HG03045 (cell line): ENCODE measurements around the gene ATN1.

Source experiments
- ATAC-seq: cut with Tn5 transposase; IDR thresholded peaks from one replicate; pipeline ENCODE4 v1.9.1; 2021; ENCODE audit warnings: mild to moderate bottlenecking, moderate library complexity; ENCODE audit not compliant: unreplicated experiment

ATN1 gene

DNA sequence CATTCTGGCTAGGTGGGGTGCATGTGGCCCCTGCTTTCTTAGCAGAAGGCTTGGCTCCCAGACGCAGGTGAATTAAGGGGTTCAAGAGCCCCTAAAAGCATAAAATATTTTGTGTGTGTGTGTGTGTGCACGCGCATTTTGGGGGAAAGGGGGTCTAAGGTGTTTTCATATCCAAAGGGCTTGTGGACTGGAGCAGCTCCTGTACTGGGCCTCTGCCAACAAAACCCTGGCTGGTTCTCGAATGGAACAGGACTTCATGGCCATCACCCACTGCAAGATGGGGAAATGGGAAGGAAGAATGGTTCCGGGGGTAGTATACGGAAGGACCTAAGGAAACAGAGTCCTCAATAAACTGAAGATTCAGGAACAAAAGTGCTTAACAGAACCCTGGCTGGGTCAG, 3.9 kb upstream of the ATN1 start:
- no peak for ATAC-seq

DNA sequence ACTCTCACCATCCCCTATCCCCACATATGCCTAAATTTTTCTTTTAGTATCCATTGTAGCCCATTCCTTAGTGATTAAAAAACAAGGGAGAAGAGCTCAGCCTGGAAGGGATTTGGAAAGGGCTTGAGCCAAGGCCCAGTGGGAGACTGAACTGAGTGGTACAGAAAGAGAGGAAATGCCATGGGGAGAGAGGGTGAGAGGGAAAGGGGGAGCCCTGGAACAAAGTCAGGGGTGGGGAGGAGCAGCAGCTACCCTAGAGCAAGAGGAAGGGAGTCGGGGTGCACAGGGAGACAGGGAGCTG, 2.6 kb upstream of the ATN1 start:
- no peak for ATAC-seq

DNA sequence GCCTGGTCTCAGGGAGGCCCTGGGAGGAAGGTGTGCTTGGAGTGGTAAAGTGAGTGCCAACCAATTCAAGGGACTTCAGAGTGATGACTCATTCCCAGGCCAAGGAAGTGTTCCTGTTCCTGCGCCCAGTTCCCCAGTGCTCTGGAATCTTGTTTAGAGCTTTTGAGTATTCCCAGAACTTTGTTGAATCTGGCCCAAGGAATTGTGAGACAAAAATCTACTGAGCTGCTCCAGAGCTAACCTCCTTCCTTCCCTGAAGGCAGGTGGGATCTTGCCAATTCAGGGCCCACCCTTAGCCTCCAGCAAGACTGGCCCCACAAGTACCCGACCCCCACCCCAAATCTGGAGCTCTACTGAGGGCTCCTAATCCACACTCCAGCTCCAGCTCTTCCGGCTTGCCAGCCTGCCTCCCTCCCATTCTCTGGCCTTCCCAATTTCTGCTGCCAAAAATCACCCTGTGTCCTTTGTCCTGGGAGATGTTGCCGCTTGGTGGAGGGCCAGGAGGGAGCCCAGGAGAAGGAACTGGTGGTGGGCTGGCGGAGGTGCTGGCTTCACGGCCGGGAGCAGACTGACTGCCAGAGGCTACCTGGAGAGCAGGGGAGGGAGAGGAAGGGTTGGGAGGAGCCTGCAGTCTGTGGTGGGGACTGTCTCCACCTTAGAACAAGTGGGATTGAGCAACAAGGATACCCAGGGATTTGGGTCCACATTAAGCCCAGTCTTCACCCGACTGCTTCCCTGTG, 2.0 kb upstream of the ATN1 start:
- no peak for ATAC-seq

DNA sequence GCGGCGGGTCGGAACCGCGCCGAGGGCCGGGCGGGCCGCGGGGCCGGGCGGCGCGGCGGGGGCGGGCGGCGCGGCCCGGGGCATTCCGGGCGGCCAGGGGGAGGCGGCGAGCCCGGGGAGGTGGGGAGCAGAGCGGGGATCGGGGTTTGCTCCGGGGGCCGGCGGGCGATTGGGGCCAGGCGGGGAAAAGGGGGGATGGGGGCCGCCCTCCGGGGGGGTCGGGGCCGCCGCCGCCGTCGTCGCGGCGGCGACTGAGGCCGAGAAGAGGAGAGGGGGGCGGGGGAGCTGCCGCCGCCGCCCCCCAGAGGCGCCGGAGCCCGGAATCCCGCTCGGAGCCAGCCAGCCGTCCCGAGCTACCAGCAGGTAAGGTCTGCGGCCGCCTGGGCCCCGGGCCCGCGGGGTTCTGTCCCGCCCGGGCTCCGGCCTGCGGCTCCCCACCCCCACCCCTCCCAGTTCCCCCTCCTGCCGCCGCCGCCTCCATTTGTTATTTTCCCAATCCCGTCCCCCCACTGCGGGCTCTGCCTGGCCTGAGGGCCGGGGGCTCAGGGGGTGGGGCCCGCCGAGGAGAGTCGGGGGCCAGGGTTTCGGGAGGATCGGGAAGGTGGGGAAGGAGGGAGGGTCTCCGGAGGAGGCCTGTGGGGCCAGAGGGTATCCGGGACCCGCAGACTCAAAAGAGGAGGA, 403 bp downstream of the ATN1 start:
- no peak for ATAC-seq

DNA sequence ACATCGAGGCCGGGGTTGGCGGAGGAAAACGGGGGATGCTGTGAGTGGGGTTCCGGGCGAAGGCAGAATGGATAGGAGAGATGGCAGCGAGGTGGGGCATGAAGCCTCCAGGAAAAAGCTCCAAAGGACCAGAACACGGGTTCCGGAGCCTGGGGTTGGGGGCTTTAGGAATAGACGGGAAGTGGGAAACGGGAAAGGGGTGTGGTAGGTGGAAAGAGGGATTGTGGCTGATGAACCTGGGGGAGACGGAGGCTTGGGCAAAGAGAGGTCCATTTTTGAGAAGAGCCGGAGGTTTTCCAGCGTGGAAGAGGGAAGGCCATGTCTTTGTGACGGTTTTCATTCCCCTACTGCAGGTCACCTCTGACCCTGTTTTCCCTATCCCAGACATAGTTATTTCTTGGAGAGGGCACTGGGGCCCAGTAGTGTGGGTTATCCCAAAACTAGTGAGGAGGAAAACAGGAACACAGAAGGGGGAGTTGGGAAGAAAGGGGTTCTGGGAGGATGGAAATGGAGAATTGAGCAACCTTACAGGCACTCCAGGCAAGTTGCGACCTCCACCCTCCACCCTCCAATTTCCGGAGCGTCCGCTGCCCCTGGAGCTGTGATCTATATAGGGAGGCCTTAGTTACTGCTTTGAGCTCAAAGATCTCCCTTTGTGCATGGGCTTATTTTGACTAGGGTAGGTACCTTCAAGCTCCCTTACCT, 1.1 kb downstream of the ATN1 start:
- ATAC-seq: no peak

DNA sequence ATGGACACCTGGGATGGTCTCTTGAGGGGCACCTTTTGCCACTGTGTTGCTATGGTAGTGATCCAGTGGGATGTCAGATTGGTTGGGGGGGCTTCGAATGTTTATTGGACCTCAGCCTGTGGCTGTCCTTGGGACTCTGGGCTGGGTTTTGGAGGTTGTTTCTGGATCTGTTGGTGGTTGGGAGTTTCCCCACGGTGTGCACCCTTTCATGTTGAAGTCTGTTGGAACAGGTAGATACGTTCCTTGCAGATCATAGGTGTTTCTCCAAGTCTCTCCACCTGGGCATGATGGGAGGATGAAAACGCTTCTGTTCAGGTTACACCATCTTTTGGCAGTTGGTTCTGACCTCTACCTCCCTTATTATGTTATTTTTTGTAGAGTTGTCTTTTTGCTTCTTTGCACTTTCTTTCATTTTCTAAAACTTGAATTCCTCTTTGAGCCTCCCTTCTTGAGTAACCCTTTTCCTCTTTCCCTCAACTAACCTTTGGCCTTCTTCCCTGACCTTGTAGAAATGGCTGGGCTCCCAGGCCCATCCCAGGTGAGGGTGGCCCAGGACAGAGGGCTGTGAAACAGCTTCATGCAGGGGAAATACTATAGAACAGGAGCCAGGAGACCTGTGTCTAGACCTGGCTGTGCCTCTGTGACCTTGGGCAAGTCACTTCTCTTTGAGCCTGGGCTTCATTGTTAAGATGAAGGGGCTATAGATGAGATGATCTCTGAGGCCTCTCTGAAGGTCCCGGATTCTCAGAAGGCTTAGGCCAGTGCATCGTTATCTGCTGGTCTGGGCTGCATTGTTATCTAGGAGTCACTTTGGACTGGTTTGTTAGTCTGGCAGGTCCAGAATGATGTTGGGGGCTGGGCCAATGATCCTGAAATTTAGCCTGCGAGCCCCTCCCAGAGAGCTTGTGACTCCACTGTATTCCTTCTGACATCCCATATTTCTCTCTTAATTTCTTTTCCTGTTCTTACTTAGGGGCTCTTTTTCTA, 2.0 kb downstream of the ATN1 start:
- ATAC-seq: no peak

DNA sequence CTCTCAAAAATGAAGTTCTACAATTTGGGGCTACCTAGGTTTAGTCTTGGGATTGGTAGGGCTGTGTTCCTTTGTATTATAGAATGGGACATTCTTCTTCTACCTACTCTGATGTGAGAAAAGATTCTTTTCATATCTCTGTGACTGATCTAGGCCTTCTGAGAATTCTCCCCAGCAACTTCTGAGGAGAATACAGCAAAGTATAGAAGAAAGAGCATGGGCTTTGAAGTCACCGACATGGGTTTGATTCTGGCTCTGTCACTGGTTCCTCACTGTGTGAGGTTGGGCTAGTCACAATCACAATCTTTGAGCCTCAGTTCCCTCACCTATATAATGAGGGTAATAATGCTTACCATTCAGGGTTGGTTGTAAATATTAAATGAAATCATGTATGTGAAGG, 5.0 kb downstream of the ATN1 start:
- no peak for ATAC-seq

DNA sequence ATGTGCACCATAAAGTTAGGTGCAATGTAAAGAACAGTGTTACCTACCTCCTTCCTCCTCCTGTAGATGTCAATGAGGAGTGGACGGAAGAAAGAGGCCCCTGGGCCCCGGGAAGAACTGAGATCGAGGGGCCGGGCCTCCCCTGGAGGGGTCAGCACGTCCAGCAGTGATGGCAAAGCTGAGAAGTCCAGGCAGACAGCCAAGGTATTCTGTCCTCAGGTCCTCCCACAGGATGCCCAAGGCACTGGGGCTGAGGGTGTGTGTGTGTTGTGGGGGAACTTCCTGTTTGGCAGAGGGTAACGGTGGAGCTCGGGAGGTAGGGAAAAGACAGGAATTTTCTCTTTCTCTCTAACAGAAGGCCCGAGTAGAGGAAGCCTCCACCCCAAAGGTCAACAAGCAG, 6.4 kb downstream of the ATN1 start:
- no peak for ATAC-seq

DNA sequence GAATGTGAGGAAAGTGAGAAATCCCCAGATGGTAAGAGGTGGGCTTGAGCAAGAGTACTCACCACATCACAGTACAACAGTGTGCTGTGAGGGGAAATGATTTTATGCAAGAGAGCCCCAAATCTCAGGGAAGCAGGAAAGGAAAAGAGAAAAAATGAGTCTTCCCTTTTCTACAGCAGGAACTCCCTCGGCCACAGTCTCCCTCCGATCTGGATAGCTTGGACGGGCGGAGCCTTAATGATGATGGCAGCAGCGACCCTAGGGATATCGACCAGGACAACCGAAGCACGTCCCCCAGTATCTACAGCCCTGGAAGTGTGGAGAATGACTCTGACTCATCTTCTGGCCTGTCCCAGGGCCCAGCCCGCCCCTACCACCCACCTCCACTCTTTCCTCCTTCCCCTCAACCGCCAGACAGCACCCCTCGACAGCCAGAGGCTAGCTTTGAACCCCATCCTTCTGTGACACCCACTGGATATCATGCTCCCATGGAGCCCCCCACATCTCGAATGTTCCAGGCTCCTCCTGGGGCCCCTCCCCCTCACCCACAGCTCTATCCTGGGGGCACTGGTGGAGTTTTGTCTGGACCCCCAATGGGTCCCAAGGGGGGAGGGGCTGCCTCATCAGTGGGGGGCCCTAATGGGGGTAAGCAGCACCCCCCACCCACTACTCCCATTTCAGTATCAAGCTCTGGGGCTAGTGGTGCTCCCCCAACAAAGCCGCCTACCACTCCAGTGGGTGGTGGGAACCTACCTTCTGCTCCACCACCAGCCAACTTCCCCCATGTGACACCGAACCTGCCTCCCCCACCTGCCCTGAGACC, 7.8 kb downstream of the ATN1 start:
- no peak for ATAC-seq

DNA sequence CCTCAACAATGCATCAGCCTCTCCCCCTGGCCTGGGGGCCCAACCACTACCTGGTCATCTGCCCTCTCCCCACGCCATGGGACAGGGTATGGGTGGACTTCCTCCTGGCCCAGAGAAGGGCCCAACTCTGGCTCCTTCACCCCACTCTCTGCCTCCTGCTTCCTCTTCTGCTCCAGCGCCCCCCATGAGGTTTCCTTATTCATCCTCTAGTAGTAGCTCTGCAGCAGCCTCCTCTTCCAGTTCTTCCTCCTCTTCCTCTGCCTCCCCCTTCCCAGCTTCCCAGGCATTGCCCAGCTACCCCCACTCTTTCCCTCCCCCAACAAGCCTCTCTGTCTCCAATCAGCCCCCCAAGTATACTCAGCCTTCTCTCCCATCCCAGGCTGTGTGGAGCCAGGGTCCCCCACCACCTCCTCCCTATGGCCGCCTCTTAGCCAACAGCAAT, 8.5 kb downstream of the ATN1 start:
- no peak for ATAC-seq

DNA sequence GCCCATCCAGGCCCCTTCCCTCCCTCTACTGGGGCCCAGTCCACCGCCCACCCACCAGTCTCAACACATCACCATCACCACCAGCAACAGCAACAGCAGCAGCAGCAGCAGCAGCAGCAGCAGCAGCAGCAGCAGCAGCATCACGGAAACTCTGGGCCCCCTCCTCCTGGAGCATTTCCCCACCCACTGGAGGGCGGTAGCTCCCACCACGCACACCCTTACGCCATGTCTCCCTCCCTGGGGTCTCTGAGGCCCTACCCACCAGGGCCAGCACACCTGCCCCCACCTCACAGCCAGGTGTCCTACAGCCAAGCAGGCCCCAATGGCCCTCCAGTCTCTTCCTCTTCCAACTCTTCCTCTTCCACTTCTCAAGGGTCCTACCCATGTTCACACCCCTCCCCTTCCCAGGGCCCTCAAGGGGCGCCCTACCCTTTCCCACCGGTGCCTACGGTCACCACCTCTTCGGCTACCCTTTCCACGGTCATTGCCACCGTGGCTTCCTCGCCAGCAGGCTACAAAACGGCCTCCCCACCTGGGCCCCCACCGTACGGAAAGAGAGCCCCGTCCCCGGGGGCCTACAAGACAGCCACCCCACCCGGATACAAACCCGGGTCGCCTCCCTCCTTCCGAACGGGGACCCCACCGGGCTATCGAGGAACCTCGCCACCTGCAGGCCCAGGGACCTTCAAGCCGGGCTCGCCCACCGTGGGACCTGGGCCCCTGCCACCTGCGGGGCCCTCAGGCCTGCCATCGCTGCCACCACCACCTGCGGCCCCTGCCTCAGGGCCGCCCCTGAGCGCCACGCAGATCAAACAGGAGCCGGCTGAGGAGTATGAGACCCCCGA, 9.1 kb downstream of the ATN1 start:
- ATAC-seq: peak; percentile 20

DNA sequence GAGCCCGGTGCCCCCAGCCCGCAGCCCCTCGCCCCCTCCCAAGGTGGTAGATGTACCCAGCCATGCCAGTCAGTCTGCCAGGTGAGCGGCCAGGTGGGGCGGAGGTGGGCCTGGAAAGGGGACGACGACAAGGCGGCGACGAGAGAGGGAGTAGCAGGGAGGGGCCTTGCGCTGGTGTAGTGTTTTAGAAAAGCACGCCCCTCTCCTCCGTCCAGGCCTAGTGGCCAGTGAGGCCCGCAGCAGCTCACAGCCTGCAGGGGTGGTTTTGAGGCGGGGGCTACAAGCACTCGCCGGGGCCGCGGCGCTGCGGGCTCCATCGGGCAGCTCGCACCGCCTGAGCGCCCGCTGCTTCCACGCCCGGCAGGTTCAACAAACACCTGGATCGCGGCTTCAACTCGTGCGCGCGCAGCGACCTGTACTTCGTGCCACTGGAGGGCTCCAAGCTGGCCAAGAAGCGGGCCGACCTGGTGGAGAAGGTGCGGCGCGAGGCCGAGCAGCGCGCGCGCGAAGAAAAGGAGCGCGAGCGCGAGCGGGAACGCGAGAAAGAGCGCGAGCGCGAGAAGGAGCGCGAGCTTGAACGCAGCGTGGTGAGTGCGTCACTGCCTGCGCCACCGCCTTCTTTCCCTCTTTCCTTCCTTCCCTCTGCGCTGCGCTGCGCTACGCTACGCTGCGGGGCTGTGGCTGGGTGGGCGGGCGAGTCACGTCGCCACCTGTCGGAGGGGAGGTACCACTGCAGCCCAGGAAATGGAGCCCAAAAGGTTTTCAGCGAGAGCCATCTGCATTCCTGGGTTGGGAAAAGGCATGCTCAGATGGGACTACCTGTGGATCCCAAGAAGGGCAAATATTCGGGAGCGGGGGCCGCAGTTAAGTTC, 10.0 kb downstream of the ATN1 start:
- ATAC-seq: peak; percentile 85

DNA sequence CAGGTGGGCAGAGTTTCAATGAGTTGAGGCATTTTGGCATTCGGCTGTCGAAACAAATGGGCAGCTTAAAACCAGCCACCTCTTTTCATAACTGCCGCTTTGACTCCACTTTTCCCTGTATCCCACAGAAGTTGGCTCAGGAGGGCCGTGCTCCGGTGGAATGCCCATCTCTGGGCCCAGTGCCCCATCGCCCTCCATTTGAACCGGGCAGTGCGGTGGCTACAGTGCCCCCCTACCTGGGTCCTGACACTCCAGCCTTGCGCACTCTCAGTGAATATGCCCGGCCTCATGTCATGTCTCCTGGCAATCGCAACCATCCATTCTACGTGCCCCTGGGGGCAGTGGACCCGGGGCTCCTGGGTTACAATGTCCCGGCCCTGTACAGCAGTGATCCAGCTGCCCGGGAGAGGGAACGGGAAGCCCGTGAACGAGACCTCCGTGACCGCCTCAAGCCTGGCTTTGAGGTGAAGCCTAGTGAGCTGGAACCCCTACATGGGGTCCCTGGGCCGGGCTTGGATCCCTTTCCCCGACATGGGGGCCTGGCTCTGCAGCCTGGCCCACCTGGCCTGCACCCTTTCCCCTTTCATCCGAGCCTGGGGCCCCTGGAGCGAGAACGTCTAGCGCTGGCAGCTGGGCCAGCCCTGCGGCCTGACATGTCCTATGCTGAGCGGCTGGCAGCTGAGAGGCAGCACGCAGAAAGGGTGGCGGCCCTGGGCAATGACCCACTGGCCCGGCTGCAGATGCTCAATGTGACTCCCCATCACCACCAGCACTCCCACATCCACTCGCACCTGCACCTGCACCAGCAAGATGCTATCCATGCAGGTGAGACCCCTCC, 10.8 kb downstream of the ATN1 start:
- no peak for ATAC-seq

DNA sequence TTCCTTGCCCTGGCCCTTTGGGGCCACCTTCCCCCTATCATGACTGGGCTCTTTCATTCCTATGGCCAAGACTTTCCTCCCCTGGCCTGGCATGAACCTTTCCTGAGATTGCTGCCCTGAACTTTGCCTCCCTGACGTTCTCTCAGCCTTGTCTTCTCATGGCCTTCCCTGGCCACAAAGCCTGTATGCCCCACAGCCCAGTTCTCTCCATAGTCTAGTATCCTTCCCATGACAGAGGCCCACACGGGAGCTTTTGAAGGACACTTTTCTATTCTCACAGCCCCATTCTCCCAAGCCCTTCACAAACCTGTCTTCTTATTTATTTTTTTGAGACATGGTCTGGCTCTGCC, 11.4 kb downstream of the ATN1 start:
- ATAC-seq: no peak

DNA sequence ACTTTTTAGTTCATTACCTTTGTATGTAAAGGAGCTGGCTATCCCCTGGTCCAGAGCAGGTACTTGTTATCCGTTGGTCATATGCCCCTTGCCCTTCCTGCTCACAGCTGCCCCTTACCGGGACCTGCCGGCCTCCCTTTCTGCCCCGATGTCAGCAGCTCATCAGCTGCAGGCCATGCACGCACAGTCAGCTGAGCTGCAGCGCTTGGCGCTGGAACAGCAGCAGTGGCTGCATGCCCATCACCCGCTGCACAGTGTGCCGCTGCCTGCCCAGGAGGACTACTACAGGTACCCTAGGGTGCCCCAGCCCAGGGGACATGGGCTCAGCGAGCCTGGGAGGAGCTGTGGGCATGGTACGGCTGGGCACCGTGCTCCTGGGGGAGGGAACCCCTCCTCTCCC, 13.5 kb downstream of the ATN1 start:
- no peak for ATAC-seq

DNA sequence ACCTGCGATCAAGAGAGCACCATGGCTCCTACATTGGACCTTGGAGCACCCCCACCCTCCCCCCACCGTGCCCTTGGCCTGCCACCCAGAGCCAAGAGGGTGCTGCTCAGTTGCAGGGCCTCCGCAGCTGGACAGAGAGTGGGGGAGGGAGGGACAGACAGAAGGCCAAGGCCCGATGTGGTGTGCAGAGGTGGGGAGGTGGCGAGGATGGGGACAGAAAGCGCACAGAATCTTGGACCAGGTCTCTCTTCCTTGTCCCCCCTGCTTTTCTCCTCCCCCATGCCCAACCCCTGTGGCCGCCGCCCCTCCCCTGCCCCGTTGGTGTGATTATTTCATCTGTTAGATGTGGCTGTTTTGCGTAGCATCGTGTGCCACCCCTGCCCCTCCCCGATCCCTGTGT, 14.0 kb downstream of the ATN1 start:
- no peak for ATAC-seq

DNA sequence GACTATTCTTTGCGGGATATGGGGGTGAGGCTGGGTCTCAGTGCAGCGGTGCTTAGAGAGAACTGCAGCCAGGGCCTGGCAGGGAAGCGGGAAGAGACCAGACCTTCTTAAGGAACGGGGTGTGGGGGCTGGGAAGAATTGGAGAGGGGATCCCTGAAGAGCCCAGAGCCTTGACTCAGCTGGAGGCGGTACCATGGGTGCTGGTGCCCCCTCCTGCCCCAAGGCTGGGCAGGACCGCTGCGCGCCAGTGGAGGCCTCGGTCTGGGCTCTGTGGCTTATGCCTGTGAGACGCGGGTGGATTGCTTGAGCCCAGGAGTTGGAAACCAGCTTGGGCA, 14.5 kb downstream of the ATN1 start:
- no peak for ATAC-seq

DNA sequence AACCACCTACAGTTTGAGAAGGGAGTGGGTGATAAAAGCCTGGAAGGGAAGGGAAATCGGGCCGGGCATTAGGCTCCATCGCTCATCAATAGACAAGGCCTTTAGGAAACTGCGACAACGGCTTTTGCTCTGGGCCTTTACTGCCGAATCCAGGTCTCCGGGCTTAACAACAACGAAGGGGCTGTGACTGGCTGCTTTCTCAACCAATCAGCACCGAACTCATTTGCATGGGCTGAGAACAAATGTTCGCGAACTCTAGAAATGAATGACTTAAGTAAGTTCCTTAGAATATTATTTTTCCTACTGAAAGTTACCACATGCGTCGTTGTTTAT, 15.6 kb downstream of the ATN1 start:
- ATAC-seq: peak; percentile 22
